Lower leg skin (tissue), 4 donors: ENCODE measurements around the gene ANKS1A. TPM values are rescaled to one million over a fixed set of nuclear protein-coding genes. Genes with fewer than 3 reads are reported as not detected.
A peak's percentile ranks its signal among the peaks of the same experiment; 100 is the strongest.
"Not testable (repeated sequence)": the region's sequence is repeated elsewhere in the genome, so short reads cannot be mapped to it uniquely, and the experiment has no call there.

Experiments used
- DNase-seq, 2 donors: peaks; one replicate each; pipeline ENCODE4 v3.0.0-alpha.2; 2019; ENCODE audit warnings: low spot score in 2 of 2
- H3K4me3 ChIP-seq: fragments of 200-600 bp; sonication (generic); 2 replicates; pipeline ENCODE4 v1.5.1; 2017; ENCODE audit warnings: mild to moderate bottlenecking, low read depth; ENCODE audit not compliant: poor library complexity, severe bottlenecking
- POLR2A ChIP-seq, 2 donors: fragments of 450-650 bp; IDR thresholded peaks; one replicate each; pipeline ENCODE4 v1.6.1; 2016 to 2017; ENCODE audit warnings: antibody characterized with exemption in 2 of 2, mild to moderate bottlenecking in 1 of 2, moderate library complexity in 1 of 2
- WGBS, 2 donors: methylation state at CpG; one replicate each; pipeline ENCODE4 v1.1.5; 2018; 5-methylcytosine and 5-hydroxymethylcytosine counted together
- intact Hi-C: fragments of 100-400 bp; cut with DNase I; formaldehyde crosslinking; loops from one replicate; pipeline ENCODE4 v1.15.0; 2023; ENCODE audit warnings: low total_unique reads
- total RNA-seq, 4 donors: library from RNA; depleted of rRNA; stranded (reverse); fragments of >200 nt; gene quantifications; one replicate each; pipeline ENCODE4 v1.1.0, GENCODE V29; 2016
- TF ChIP-seq, protein P1 (sequence below), 3 donors: fragments of 450-650 bp; IDR thresholded peaks; one replicate each; pipeline ENCODE4 v1.5.1; 2016; ENCODE audit warnings: antibody characterized with exemption in 3 of 3, mild to moderate bottlenecking in 3 of 3, moderate library complexity in 2 of 3

The ANKS1A gene
- total RNA-seq, 4 donors from 2014 or later: 22.9 to 27.8 (median 25.3) TPM

DNA sequence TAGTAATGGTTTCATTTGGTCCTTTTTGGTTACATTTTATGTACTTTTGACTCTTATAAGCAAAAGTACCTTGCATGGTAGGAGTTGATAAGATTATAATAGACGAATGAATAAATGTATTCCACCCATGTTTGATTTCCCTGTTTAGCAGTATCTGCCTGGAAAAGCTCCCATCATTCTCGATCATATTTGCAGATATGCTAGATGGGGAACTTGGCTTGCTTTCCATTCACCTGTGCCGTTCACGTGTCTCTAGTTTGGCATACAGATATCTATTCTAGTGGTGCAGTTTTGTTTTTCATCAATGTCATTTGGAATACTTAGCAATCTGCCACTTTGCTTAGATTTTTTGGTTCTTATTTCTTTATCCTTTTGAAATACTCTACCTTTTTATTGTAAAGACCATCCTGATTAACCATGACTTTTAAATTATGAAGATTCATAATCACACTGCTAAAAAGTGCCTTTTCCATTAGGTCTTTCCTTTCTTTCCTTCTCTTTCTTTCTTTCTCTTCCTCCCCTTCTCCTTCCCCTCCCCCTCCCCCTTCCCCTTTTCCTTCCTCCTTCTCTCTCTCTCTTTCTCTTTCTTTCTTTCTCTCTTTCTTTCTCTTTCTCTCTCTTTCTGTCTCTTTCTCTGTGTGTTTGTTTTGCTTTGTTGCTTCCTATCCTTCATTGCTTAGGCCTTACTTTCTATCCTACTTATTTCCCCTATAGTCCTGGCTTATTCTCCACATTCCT, 40.4 kb downstream of the ANKS1A start:
- no peak for TF ChIP-seq POLR2A (IDR thresholded peaks at IDR 0.05)
- TF ChIP-seq, protein P1, sequence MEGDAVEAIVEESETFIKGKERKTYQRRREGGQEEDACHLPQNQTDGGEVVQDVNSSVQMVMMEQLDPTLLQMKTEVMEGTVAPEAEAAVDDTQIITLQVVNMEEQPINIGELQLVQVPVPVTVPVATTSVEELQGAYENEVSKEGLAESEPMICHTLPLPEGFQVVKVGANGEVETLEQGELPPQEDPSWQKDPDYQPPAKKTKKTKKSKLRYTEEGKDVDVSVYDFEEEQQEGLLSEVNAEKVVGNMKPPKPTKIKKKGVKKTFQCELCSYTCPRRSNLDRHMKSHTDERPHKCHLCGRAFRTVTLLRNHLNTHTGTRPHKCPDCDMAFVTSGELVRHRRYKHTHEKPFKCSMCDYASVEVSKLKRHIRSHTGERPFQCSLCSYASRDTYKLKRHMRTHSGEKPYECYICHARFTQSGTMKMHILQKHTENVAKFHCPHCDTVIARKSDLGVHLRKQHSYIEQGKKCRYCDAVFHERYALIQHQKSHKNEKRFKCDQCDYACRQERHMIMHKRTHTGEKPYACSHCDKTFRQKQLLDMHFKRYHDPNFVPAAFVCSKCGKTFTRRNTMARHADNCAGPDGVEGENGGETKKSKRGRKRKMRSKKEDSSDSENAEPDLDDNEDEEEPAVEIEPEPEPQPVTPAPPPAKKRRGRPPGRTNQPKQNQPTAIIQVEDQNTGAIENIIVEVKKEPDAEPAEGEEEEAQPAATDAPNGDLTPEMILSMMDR (IDR thresholded peaks at IDR 0.05): no peak
- 46 to 51% methylated on average over 4 of the region's 4 CpGs for WGBS, 2 donors
- H3K4me3 ChIP-seq: no peak overlapping the region
- no peak for DNase-seq
- intact Hi-C loops: no loop called here

DNA sequence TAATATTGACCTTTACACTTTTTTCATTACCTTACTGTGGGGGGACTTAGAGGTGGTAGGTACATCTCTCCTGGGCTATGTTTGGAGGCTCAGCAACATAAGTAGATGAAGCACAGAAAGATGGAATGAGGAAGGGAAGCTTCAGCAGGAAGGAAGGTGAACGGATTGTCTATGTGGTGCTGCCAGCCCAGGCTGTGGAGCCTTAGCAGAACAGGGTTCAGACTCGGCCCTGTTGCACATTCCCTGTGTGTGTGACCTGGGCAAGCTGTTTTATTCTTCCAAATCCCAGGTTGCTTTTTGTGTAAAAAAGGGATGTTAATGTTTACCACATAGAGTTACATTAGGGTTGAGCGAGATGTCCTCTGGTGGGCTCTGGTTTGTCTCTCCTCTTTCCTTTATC, 41.2 kb downstream of the ANKS1A start:
- 63 to 91% methylated on average over 3 of the region's 3 CpGs for WGBS, 2 donors
- H3K4me3 ChIP-seq: no peak overlapping the region
- TF ChIP-seq POLR2A (IDR thresholded peaks at IDR 0.05): no peak
- TF ChIP-seq, protein P1 (IDR thresholded peaks at IDR 0.05): no peak
- intact Hi-C loops: no loop called here
- no peak for DNase-seq

DNA sequence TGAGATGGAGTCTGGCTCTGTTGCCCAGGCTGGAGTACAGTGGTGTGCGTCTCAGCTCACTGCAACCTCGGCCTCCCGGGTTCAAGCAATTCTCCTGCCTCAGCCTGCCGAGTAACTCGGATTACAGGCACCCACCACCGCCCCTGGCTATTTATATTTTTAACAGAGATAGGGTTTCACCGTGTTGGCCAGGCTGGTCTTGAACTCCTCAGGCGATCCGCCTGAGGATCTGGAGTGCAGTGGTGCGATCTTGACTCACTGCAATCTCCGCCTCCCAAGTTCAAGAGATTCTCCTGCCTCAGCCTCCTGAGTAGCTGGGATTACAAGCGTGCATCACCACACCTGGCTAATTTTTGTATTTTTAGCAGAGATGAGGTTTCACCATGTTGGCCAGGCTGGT, 43.1 kb downstream of the ANKS1A start:
- intact Hi-C loops, H3K4me3 ChIP-seq, DNase-seq: not testable (repeated sequence)
- WGBS, 2 donors: 97 to 98% methylated on average over 12 of the region's 12 CpGs

DNA sequence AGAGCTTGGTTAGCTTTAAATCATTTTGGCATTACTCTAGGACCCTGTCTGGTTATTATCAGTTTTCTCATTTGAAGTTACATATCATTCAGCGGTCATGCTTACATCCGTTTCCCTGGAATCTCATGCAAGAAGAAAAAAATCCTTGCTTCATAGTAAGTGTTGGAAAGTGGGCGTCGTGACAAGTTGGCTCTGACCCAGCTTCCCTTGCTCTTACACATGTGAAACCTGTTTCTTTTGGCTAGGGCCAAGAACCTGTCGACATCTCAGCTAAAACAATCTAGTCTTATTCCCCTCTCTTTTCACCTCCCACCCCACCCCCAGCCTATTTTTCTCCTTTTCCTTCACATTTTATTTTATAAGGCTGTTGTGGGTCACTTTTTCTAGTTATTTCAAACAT, 45.5 kb downstream of the ANKS1A start:
- DNase-seq: peak; percentile 62 to 92
- H3K4me3 ChIP-seq: no peak overlapping the region
- intact Hi-C loops: no loop called here
- 26 to 27% methylated on average over 5 of the region's 5 CpGs for WGBS, 2 donors
- no peak for TF ChIP-seq POLR2A (IDR thresholded peaks at IDR 0.05)
- TF ChIP-seq, protein P1 (IDR thresholded peaks at IDR 0.05): no peak

DNA sequence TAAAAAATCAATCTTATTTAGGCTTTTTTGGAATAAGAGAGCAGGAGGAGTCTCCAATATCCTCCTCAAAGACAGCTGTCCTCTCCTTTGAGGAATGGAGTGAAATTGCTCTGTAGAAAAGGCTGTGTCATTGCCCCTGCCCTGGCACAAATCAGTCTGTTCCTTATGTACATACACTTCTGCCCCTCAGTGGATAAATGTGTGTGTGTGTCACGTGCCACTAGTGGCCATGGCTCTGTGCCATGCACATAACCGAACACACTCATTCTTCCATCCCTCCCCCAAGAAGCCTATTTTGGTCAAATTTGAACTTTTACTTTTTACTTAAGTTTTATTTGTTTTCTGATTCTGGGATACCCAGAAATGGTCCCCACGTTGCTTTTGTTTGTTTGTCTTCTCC, 49.2 kb downstream of the ANKS1A start:
- TF ChIP-seq, protein P1 (IDR thresholded peaks at IDR 0.05): no peak
- no peak for TF ChIP-seq POLR2A (IDR thresholded peaks at IDR 0.05)
- DNase-seq: peak in 1 of 2 donors; percentile 19

DNA sequence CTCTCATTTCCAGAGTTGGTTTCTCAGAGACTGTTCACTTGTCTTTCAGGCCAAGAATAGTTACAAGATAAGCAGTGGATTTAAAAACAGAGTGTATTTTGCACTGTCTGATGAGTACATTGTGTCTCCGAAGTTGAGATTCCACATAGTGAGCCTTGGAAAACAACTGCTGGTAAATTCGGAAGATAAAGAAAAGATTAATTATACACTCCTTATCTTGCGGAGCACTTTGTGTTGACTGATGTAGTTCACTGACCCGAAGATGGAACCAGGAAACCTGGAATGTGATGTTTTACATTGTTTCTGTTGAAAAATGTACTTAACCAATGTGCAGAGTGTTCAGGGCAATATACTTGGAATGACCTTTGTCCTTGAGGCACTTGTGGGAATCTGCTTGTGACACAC, 51.0 kb downstream of the ANKS1A start:
- intact Hi-C loops: no loop called here
- DNase-seq: no peak
- TF ChIP-seq, protein P1 (IDR thresholded peaks at IDR 0.05): no peak
- no peak for TF ChIP-seq POLR2A (IDR thresholded peaks at IDR 0.05)
- 93 to 95% methylated on average over 4 of the region's 4 CpGs for WGBS, 2 donors
- no peak overlapping the region for H3K4me3 ChIP-seq

More for the DNA sequence above, 49.2 kb downstream of the ANKS1A start:
- WGBS, 2 donors: 67 to 82% methylated on average over 3 of the region's 3 CpGs
- no peak overlapping the region for H3K4me3 ChIP-seq
- intact Hi-C loops: no loop called here
